HEK293 (cell line): ENCODE results near the gene TRIM26.

Experiments used
- CTCF ChIA-PET: fragments of 350-600 bp; formaldehyde crosslinking; extraction: SDS; loops from one replicate; lab custom pipeline; 2021; ENCODE audit warnings: antibody characterized with exemption; lab: Yijun Ruan, JAX
- POLR2A ChIA-PET: fragments of 300-600 bp; formaldehyde crosslinking; extraction: SDS; loops from one replicate; lab custom pipeline; 2020; ENCODE audit warnings: antibody characterized with exemption, inconsistent platforms; lab: Yijun Ruan, JAX
- H3K27ac ChIP-seq: fragments of 200-500 bp; sonication (Bioruptor generic); 2 replicates; pipeline ENCODE4 v1.5.1; 2014; ENCODE audit warnings: low read depth, low read length, control low read depth, inconsistent platforms; ENCODE audit errors: extremely low read depth
- H3K36me3 ChIP-seq, 2 experiments: fragments of 200-500 bp in 1 of 2; sonication (Bioruptor generic) in 1 of 2; 1 replicate in 1 of 2; 2 replicates in 1 of 2; pipeline ENCODE4 v1.5.1; 2014 to 2017; ENCODE audit warnings: inconsistent platforms in 2 of 2, low read length in 2 of 2; ENCODE audit not compliant: control insufficient read depth in 2 of 2, insufficient read depth in 1 of 2
- H3K4me1 ChIP-seq: fragments of 200-500 bp; sonication (Bioruptor generic); 2 replicates; pipeline ENCODE4 v1.5.1; 2014; ENCODE audit warnings: mild to moderate bottlenecking, low read length, inconsistent platforms; ENCODE audit not compliant: control insufficient read depth, insufficient read depth
- H3K4me3 ChIP-seq: 2 replicates; pipeline ENCODE4 v1.5.1; 2011; ENCODE audit warnings: low read depth, mild to moderate bottlenecking, control low read depth, low read length, moderate library complexity
- H3K9me3 ChIP-seq: fragments of 200-500 bp; sonication (Bioruptor generic); 2 replicates; pipeline ENCODE4 v1.5.1; 2014; ENCODE audit warnings: low read depth, low read length, inconsistent platforms; ENCODE audit not compliant: control insufficient read depth, insufficient read depth
- BCL11B ChIP-seq: fragments of 450-650 bp; formaldehyde crosslinking; IDR thresholded peaks from 2 replicates; pipeline ENCODE4 v1.5.1; 2016; ENCODE audit warnings: low read depth, missing biosample characterization, missing genetic modification characterization
- GLIS1 ChIP-seq: fragments of 450-650 bp; formaldehyde crosslinking; IDR thresholded peaks from 2 replicates; pipeline ENCODE4 v1.5.1; 2016; ENCODE audit warnings: missing biosample characterization, missing genetic modification characterization
- GLIS2 ChIP-seq: fragments of 450-650 bp; formaldehyde crosslinking; IDR thresholded peaks from 2 replicates; pipeline ENCODE4 v1.5.1; 2016; ENCODE audit warnings: missing biosample characterization, missing genetic modification characterization
- KLF10 ChIP-seq: fragments of 450-650 bp; IDR thresholded peaks from 2 replicates; pipeline ENCODE4 v1.5.1; 2018; ENCODE audit warnings: missing biosample characterization, mild to moderate bottlenecking, missing genetic modification characterization
- KLF8 ChIP-seq: fragments of 450-650 bp; formaldehyde crosslinking; IDR thresholded peaks from 2 replicates; pipeline ENCODE4 v1.5.1; 2016; ENCODE audit warnings: missing biosample characterization, missing genetic modification characterization
- KLF9 ChIP-seq: fragments of 450-650 bp; formaldehyde crosslinking; IDR thresholded peaks from 2 replicates; pipeline ENCODE4 v1.5.1; 2016; ENCODE audit warnings: missing biosample characterization, missing genetic modification characterization, low read depth
- SP2 ChIP-seq: fragments of 450-650 bp; formaldehyde crosslinking; IDR thresholded peaks from 2 replicates; pipeline ENCODE4 v1.5.1; 2016; ENCODE audit warnings: missing biosample characterization, missing genetic modification characterization
- ZBTB20 ChIP-seq: fragments of 450-650 bp; formaldehyde crosslinking; IDR thresholded peaks from 2 replicates; pipeline ENCODE4 v1.5.1; 2016; ENCODE audit warnings: missing biosample characterization, missing genetic modification characterization
- ZFHX2 ChIP-seq: fragments of 450-650 bp; formaldehyde crosslinking; conservative IDR thresholded peaks from 2 replicates; pipeline ENCODE4 v1.5.1; 2016; ENCODE audit warnings: missing biosample characterization, missing genetic modification characterization
- ZNF292 ChIP-seq: fragments of 450-650 bp; formaldehyde crosslinking; IDR thresholded peaks from 2 replicates; pipeline ENCODE4 v1.5.1; 2016; ENCODE audit warnings: low read depth, missing biosample characterization, missing genetic modification characterization, borderline replicate concordance
- ZNF335 ChIP-seq: fragments of 450-650 bp; formaldehyde crosslinking; conservative IDR thresholded peaks from 2 replicates; pipeline ENCODE4 v1.5.1; 2016; ENCODE audit warnings: missing biosample characterization, missing genetic modification characterization
- ZNF510 ChIP-seq: fragments of 450-650 bp; formaldehyde crosslinking; IDR thresholded peaks from 2 replicates; pipeline ENCODE4 v1.5.1; 2018; ENCODE audit warnings: mild to moderate bottlenecking, missing genetic modification characterization, missing biosample characterization; ENCODE audit not compliant: insufficient replicate concordance
- ZNF548 ChIP-seq: fragments of 450-650 bp; formaldehyde crosslinking; IDR thresholded peaks from 2 replicates; pipeline ENCODE4 v1.5.1; 2016; ENCODE audit warnings: missing biosample characterization, missing genetic modification characterization
- ZNF76 ChIP-seq: fragments of 450-650 bp; formaldehyde crosslinking; IDR thresholded peaks from 2 replicates; pipeline ENCODE4; 2016; ENCODE audit warnings: low read depth, missing biosample characterization, missing genetic modification characterization, borderline replicate concordance
- ZSCAN30 ChIP-seq: fragments of 450-650 bp; IDR thresholded peaks from 2 replicates; pipeline ENCODE4 v1.5.1; 2018; ENCODE audit warnings: missing biosample characterization, mild to moderate bottlenecking, missing genetic modification characterization, moderate library complexity
- ZXDB ChIP-seq: fragments of 450-650 bp; formaldehyde crosslinking; IDR thresholded peaks from 2 replicates; pipeline ENCODE4 v1.5.1; 2016; ENCODE audit warnings: missing biosample characterization, missing genetic modification characterization
- TF ChIP-seq, protein P1 (sequence below): fragments of 450-650 bp; formaldehyde crosslinking; conservative IDR thresholded peaks from 2 replicates; pipeline ENCODE4 v1.5.1; 2016; ENCODE audit warnings: low read depth, missing biosample characterization, missing genetic modification characterization
- TF ChIP-seq, protein P2 (sequence below): fragments of 450-650 bp; formaldehyde crosslinking; IDR thresholded peaks from 2 replicates; pipeline ENCODE4 v1.5.1; 2017; ENCODE audit warnings: missing biosample characterization, missing genetic modification characterization
- TF ChIP-seq, protein P3 (sequence below): fragments of 450-650 bp; formaldehyde crosslinking; IDR thresholded peaks from 2 replicates; pipeline ENCODE4 v1.5.1; 2016; ENCODE audit warnings: missing biosample characterization, missing genetic modification characterization
- TF ChIP-seq, protein P4 (sequence below): fragments of 450-650 bp; formaldehyde crosslinking; optimal IDR thresholded peaks from 2 replicates; pipeline ENCODE3; 2016; ENCODE audit warnings: missing biosample characterization, mild to moderate bottlenecking, missing genetic modification characterization
- TF ChIP-seq, protein P5 (sequence below): fragments of 450-650 bp; formaldehyde crosslinking; IDR thresholded peaks from 2 replicates; pipeline ENCODE4 v1.5.1; 2016; ENCODE audit warnings: missing biosample characterization, missing genetic modification characterization
- TF ChIP-seq, protein P6 (sequence below): fragments of 450-650 bp; formaldehyde crosslinking; IDR thresholded peaks from 2 replicates; pipeline ENCODE4 v1.5.1; 2016; ENCODE audit warnings: missing biosample characterization, missing genetic modification characterization

The TRIM26 gene

DNA sequence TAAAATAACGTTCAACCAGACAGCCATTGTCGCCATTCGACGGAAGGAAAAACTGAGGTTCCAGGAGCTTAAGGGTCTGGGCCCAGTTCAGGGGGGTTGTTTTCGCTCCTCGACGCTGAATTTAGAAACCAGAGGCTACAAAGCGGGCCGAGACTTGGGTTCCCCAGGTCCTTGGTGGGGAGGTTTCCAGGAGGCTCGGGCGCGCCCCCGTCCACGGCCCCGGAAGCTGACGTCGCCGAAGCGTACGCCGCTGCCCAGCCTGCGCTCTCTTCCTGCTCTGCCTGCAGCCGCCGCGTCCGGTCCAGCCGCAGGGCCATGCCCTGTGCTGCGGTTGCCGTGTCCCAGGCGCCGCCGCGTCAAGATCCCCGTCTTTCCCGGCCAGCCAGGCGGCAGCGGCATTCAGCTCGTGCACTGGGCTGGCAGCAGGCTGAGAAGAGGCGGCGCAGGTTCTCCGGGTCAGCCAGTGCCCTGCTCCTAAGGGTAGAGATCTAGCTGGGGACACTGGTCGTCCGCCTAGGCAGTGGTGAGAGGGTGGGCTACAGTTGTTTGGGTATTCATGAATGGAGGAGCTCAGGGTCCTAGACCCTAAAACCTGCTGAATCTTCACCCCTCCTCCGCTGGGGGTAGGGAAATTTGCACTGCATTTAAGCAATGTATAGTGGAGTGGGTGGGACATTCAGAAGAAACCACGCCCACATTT is 901 bp upstream of the TRIM26 start:
- H3K36me3 ChIP-seq: no peaks in the 10 kb centered on the region
- H3K27ac ChIP-seq: peak overlapping the region; percentile 88
- CTCF ChIA-PET: interaction anchor here (1.2 to 2.5 kb wide), 3 partner anchors 43 to 83 kb away, joined by 3 to 11 read pairs (median 6); no protein-coding TSS in a partner anchor
- no peaks in the 10 kb centered on the region for H3K9me3 ChIP-seq
- POLR2A ChIA-PET: interaction anchor here (1.1 to 2.5 kb wide), 4 partner anchors 111 to 153 kb away, joined by 3 to 24 read pairs (median 6); partner anchors contain the start of genes POLR1H, PPP1R11 and TRIM39
- peak overlapping the region; percentile 45 for H3K4me3 ChIP-seq
- peaks cover 22% of the 10 kb centered on the region for H3K4me1 ChIP-seq
- peak; percentile 47 for TF ChIP-seq ZNF335 (tag by site-specific recombination)
- TF ChIP-seq ZNF76: peak; percentile 61
- TF ChIP-seq, protein P1, sequence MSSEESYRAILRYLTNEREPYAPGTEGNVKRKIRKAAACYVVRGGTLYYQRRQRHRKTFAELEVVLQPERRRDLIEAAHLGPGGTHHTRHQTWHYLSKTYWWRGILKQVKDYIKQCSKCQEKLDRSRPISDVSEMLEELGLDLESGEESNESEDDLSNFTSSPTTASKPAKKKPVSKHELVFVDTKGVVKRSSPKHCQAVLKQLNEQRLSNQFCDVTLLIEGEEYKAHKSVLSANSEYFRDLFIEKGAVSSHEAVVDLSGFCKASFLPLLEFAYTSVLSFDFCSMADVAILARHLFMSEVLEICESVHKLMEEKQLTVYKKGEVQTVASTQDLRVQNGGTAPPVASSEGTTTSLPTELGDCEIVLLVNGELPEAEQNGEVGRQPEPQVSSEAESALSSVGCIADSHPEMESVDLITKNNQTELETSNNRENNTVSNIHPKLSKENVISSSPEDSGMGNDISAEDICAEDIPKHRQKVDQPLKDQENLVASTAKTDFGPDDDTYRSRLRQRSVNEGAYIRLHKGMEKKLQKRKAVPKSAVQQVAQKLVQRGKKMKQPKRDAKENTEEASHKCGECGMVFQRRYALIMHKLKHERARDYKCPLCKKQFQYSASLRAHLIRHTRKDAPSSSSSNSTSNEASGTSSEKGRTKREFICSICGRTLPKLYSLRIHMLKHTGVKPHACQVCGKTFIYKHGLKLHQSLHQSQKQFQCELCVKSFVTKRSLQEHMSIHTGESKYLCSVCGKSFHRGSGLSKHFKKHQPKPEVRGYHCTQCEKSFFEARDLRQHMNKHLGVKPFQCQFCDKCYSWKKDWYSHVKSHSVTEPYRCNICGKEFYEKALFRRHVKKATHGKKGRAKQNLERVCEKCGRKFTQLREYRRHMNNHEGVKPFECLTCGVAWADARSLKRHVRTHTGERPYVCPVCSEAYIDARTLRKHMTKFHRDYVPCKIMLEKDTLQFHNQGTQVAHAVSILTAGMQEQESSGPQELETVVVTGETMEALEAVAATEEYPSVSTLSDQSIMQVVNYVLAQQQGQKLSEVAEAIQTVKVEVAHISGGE (tag by site-specific recombination): peak; percentile 74
- TF ChIP-seq, protein P2, sequence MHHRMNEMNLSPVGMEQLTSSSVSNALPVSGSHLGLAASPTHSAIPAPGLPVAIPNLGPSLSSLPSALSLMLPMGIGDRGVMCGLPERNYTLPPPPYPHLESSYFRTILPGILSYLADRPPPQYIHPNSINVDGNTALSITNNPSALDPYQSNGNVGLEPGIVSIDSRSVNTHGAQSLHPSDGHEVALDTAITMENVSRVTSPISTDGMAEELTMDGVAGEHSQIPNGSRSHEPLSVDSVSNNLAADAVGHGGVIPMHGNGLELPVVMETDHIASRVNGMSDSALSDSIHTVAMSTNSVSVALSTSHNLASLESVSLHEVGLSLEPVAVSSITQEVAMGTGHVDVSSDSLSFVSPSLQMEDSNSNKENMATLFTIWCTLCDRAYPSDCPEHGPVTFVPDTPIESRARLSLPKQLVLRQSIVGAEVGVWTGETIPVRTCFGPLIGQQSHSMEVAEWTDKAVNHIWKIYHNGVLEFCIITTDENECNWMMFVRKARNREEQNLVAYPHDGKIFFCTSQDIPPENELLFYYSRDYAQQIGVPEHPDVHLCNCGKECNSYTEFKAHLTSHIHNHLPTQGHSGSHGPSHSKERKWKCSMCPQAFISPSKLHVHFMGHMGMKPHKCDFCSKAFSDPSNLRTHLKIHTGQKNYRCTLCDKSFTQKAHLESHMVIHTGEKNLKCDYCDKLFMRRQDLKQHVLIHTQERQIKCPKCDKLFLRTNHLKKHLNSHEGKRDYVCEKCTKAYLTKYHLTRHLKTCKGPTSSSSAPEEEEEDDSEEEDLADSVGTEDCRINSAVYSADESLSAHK (tag by site-specific recombination): peak; percentile 75; the same call in 1 of the 2 replicates
- TF ChIP-seq, protein P3, sequence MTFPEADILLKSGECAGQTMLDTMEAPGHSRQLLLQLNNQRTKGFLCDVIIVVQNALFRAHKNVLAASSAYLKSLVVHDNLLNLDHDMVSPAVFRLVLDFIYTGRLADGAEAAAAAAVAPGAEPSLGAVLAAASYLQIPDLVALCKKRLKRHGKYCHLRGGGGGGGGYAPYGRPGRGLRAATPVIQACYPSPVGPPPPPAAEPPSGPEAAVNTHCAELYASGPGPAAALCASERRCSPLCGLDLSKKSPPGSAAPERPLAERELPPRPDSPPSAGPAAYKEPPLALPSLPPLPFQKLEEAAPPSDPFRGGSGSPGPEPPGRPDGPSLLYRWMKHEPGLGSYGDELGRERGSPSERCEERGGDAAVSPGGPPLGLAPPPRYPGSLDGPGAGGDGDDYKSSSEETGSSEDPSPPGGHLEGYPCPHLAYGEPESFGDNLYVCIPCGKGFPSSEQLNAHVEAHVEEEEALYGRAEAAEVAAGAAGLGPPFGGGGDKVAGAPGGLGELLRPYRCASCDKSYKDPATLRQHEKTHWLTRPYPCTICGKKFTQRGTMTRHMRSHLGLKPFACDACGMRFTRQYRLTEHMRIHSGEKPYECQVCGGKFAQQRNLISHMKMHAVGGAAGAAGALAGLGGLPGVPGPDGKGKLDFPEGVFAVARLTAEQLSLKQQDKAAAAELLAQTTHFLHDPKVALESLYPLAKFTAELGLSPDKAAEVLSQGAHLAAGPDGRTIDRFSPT (tag by site-specific recombination): peak; percentile 60; the same call in 1 of the 2 replicates
- TF ChIP-seq, protein P4, sequence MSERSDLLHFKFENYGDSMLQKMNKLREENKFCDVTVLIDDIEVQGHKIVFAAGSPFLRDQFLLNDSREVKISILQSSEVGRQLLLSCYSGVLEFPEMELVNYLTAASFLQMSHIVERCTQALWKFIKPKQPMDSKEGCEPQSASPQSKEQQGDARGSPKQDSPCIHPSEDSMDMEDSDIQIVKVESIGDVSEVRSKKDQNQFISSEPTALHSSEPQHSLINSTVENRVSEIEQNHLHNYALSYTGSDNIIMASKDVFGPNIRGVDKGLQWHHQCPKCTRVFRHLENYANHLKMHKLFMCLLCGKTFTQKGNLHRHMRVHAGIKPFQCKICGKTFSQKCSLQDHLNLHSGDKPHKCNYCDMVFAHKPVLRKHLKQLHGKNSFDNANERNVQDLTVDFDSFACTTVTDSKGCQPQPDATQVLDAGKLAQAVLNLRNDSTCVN (tag by site-specific recombination): peak; percentile 79
- peak; percentile 78 for TF ChIP-seq ZBTB20 (tag by site-specific recombination)
- 0 out of 2 replicates have a peak, but pooled peaks have one; percentile 3 for TF ChIP-seq ZSCAN30 (tag by site-specific recombination)
- TF ChIP-seq, protein P5, sequence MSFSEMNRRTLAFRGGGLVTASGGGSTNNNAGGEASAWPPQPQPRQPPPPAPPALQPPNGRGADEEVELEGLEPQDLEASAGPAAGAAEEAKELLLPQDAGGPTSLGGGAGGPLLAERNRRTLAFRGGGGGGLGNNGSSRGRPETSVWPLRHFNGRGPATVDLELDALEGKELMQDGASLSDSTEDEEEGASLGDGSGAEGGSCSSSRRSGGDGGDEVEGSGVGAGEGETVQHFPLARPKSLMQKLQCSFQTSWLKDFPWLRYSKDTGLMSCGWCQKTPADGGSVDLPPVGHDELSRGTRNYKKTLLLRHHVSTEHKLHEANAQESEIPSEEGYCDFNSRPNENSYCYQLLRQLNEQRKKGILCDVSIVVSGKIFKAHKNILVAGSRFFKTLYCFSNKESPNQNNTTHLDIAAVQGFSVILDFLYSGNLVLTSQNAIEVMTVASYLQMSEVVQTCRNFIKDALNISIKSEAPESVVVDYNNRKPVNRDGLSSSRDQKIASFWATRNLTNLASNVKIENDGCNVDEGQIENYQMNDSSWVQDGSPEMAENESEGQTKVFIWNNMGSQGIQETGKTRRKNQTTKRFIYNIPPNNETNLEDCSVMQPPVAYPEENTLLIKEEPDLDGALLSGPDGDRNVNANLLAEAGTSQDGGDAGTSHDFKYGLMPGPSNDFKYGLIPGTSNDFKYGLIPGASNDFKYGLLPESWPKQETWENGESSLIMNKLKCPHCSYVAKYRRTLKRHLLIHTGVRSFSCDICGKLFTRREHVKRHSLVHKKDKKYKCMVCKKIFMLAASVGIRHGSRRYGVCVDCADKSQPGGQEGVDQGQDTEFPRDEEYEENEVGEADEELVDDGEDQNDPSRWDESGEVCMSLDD: peak; percentile 48; the same call in 1 of the 2 replicates
- no peak for TF ChIP-seq ZNF510
- 0 out of 2 replicates have a peak, but pooled peaks have one; percentile 13 for TF ChIP-seq ZFHX2 (tag by site-specific recombination)
- TF ChIP-seq GLIS2 (tag by site-specific recombination): peak; percentile 39; the same call in 1 of the 2 replicates
- no peak for TF ChIP-seq ZXDB
- TF ChIP-seq ZNF292 (tag by site-specific recombination): no peak
- TF ChIP-seq KLF8 (tag by site-specific recombination): 0 out of 2 replicates have a peak, but pooled peaks have one; percentile 8
- TF ChIP-seq, protein P6, sequence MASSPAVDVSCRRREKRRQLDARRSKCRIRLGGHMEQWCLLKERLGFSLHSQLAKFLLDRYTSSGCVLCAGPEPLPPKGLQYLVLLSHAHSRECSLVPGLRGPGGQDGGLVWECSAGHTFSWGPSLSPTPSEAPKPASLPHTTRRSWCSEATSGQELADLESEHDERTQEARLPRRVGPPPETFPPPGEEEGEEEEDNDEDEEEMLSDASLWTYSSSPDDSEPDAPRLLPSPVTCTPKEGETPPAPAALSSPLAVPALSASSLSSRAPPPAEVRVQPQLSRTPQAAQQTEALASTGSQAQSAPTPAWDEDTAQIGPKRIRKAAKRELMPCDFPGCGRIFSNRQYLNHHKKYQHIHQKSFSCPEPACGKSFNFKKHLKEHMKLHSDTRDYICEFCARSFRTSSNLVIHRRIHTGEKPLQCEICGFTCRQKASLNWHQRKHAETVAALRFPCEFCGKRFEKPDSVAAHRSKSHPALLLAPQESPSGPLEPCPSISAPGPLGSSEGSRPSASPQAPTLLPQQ (tag by site-specific recombination): 0 out of 2 replicates have a peak, but pooled peaks have one; percentile 14
- TF ChIP-seq ZNF548 (tag by site-specific recombination): 0 out of 2 replicates have a peak, but pooled peaks have one; percentile 5
- peak; percentile 72; the same call in 1 of the 2 replicates for TF ChIP-seq KLF9 (tag by site-specific recombination)
- TF ChIP-seq GLIS1 (tag by site-specific recombination): 0 out of 2 replicates have a peak, but pooled peaks have one; percentile 8
- peak; percentile 49 for TF ChIP-seq SP2 (tag by site-specific recombination)
- no peak for TF ChIP-seq BCL11B (tag by site-specific recombination)
- no peak for TF ChIP-seq KLF10 (tag by site-specific recombination)
